SK-N-SH (cell line): ENCODE measurements around the gene PSMB9. TPM values are rescaled to one million over a fixed set of nuclear protein-coding genes. Genes with fewer than 3 reads are reported as not detected.

Source experiments
- CTCF ChIA-PET: fragments of 300-600, 350-600 bp; formaldehyde crosslinking; extraction: SDS; loops from one replicate; lab custom pipeline; 2021; lab: Yijun Ruan, JAX
- POLR2A ChIA-PET: fragments of 350-600 bp; sonication (Branson Sonifier 250); formaldehyde crosslinking; extraction: SDS; loops from one replicate; lab custom pipeline; 2020; ENCODE audit warnings: antibody characterized with exemption, inconsistent platforms; lab: Yijun Ruan, JAX
- DNase-seq: peaks from one replicate; pipeline ENCODE4 v3.0.0; 2012
- H2AFZ ChIP-seq: fragments of 200-600 bp; sonication (generic); 2 replicates; pipeline ENCODE4 v1.8.1; 2016; ENCODE audit warnings: antibody characterized with exemption, mild to moderate bottlenecking, low read depth
- H3F3A ChIP-seq: fragments of 200-600 bp; sonication (generic); replicated peaks from 2 replicates; pipeline ENCODE3; 2016; ENCODE audit warnings: antibody characterized with exemption, mild to moderate bottlenecking; ENCODE audit not compliant: insufficient read depth
- H3K27ac ChIP-seq, 2 experiments: fragments of 200-500 bp in 1 of 2; fragments of 200-600 bp in 1 of 2; sonication (Bioruptor generic) in 1 of 2; sonication (generic), shearing (Covaris generic) in 1 of 2; 2 replicates each; pipeline versions ENCODE4 v1.5.1 to v1.6.1; 2014 to 2016; ENCODE audit warnings: low read depth in 2 of 2, inconsistent platforms in 1 of 2, low read length in 1 of 2, mild to moderate bottlenecking in 1 of 2, mixed read lengths in 1 of 2
- H3K27me3 ChIP-seq: fragments of 200-600 bp; sonication (generic), shearing (Covaris generic); 2 replicates; pipeline ENCODE4 v1.6.1; 2016; ENCODE audit warnings: mixed run types; ENCODE audit not compliant: insufficient read depth
- H3K36me3 ChIP-seq, 2 experiments: fragments of 200-500 bp in 1 of 2; fragments of 200-600 bp in 1 of 2; sonication (Bioruptor generic) in 1 of 2; sonication (generic) in 1 of 2; replicated peaks in 1 of 2; 2 replicates each; pipeline versions ENCODE3 to v1.5.1; 2014 to 2016; ENCODE audit warnings: low read length in 1 of 2, mild to moderate bottlenecking in 1 of 2; ENCODE audit not compliant: insufficient read depth in 2 of 2, control insufficient read depth in 1 of 2
- H3K4me1 ChIP-seq, 2 experiments: fragments of 200-500 bp in 1 of 2; fragments of 200-600 bp in 1 of 2; sonication (Bioruptor generic) in 1 of 2; sonication (generic), shearing (Covaris generic) in 1 of 2; 2 replicates each; pipeline versions ENCODE4 v1.5.1 to v1.6.1; 2014 to 2016; ENCODE audit warnings: low read depth in 1 of 2, low read length in 1 of 2, mixed run types in 1 of 2; ENCODE audit not compliant: insufficient read depth in 2 of 2, control insufficient read depth in 1 of 2
- H3K4me2 ChIP-seq: fragments of 200-600 bp; sonication (generic), shearing (Covaris generic); 2 replicates; pipeline ENCODE4 v1.6.1; 2017; ENCODE audit warnings: mixed run types
- H3K4me3 ChIP-seq, 2 experiments: fragments of 200-500 bp in 1 of 2; fragments of 200-600 bp in 1 of 2; sonication (Bioruptor generic) in 1 of 2; sonication (generic), shearing (Covaris generic) in 1 of 2; 2 replicates each; pipeline versions ENCODE4 v1.5.1 to v1.8.1; 2014 to 2016; ENCODE audit warnings: low read depth in 2 of 2, inconsistent platforms in 1 of 2, low read length in 1 of 2, mild to moderate bottlenecking in 1 of 2, mixed read lengths in 1 of 2, moderate library complexity in 1 of 2
- H3K79me2 ChIP-seq: fragments of 200-600 bp; sonication (generic); 2 replicates; pipeline ENCODE4 v1.8.1; 2017; ENCODE audit warnings: mild to moderate bottlenecking; ENCODE audit not compliant: insufficient read depth
- H3K9ac ChIP-seq: fragments of 200-600 bp; sonication (generic); 2 replicates; pipeline ENCODE4 v1.6.1; 2017; ENCODE audit warnings: mixed run types
- H3K9me2 ChIP-seq: fragments of 200-600 bp; sonication (generic); 2 replicates; pipeline ENCODE4 v1.6.1; 2017; ENCODE audit warnings: mixed run types
- H3K9me3 ChIP-seq: fragments of 200-600 bp; sonication (generic); 2 replicates; pipeline ENCODE4 v1.6.1; 2017; ENCODE audit warnings: mixed run types, mild to moderate bottlenecking, moderate library complexity
- H4K20me1 ChIP-seq: fragments of 200-600 bp; sonication (generic); 2 replicates; pipeline ENCODE4 v1.6.1; 2017; ENCODE audit warnings: mild to moderate bottlenecking, mixed run types; ENCODE audit not compliant: insufficient read depth
- EP300 ChIP-seq, 2 experiments: IDR thresholded peaks; 2 replicates each; pipeline versions ENCODE4 v1.4.0 to v1.6.1; 2012; ENCODE audit warnings: borderline replicate concordance in 1 of 2, low read depth in 1 of 2, low read length in 1 of 2
- EZH2phosphoT487 ChIP-seq: fragments of 200-600 bp; sonication (generic); IDR thresholded peaks from 2 replicates; pipeline ENCODE4 v1.6.1; 2017; ENCODE audit warnings: low read depth, mixed run types, mild to moderate bottlenecking, antibody characterized with exemption, moderate library complexity, borderline replicate concordance
- FOSL2 ChIP-seq: IDR thresholded peaks from 2 replicates; pipeline ENCODE4 v1.4.0; 2012; ENCODE audit warnings: low read depth, mild to moderate bottlenecking, moderate library complexity, borderline replicate concordance
- GATA2 ChIP-seq: sonication (generic); formaldehyde crosslinking; IDR thresholded peaks from 2 replicates; pipeline ENCODE4 v1.5.0; 2020; ENCODE audit warnings: mild to moderate bottlenecking, missing genetic modification reagents
- JUND ChIP-seq: IDR thresholded peaks from 2 replicates; pipeline ENCODE4 v1.4.0; 2012
- MAX ChIP-seq: IDR thresholded peaks from 2 replicates; pipeline ENCODE4 v1.4.0; 2012; ENCODE audit warnings: low read depth
- MEF2A ChIP-seq: IDR thresholded peaks from 2 replicates; pipeline ENCODE4 v1.4.0; 2012; ENCODE audit warnings: low read depth, borderline replicate concordance
- MXI1 ChIP-seq: IDR thresholded peaks from 2 replicates; pipeline ENCODE4 v1.6.1; 2012; ENCODE audit warnings: mild to moderate bottlenecking, low read depth, low read length, improper control_type of control experiment
- NFIC ChIP-seq: IDR thresholded peaks from 2 replicates; pipeline ENCODE4 v1.4.0; 2012; ENCODE audit warnings: borderline replicate concordance
- NRF1 ChIP-seq: IDR thresholded peaks from 2 replicates; pipeline ENCODE4 v1.6.1; 2012; ENCODE audit warnings: low read depth, mild to moderate bottlenecking, low read length
- RAD21 ChIP-seq: IDR thresholded peaks from 2 replicates; pipeline ENCODE4 v1.6.1; 2012; ENCODE audit warnings: mild to moderate bottlenecking, low read length
- REST ChIP-seq: IDR thresholded peaks from 2 replicates; pipeline ENCODE4 v1.6.1; 2012; ENCODE audit warnings: mild to moderate bottlenecking, low read depth, low read length, moderate library complexity
- SIN3A ChIP-seq: IDR thresholded peaks from 2 replicates; pipeline ENCODE4 v1.6.1; 2012; ENCODE audit warnings: low read depth, mild to moderate bottlenecking, low read length, moderate library complexity, borderline replicate concordance
- TAF1 ChIP-seq: IDR thresholded peaks from 2 replicates; pipeline ENCODE4 v1.6.1; 2012; ENCODE audit warnings: low read depth, mild to moderate bottlenecking, low read length, moderate library complexity, borderline replicate concordance
- TEAD4 ChIP-seq: IDR thresholded peaks from 2 replicates; pipeline ENCODE4 v1.4.0; 2012; ENCODE audit warnings: mild to moderate bottlenecking, borderline replicate concordance; ENCODE audit not compliant: insufficient read depth
- USF1 ChIP-seq: IDR thresholded peaks from 2 replicates; pipeline ENCODE4 v1.4.0; 2012; ENCODE audit warnings: low read depth, borderline replicate concordance
- ZBTB33 ChIP-seq: IDR thresholded peaks from 2 replicates; pipeline ENCODE4 v1.4.0; 2012; ENCODE audit warnings: low read depth, borderline replicate concordance
- WGBS: methylation state at CpG from one replicate; pipeline ENCODE4 v1.1.6; 2017; ENCODE audit warnings: low lambda C conversion rate; 5-methylcytosine and 5-hydroxymethylcytosine counted together
- polyA plus RNA-seq, 3 experiments: library from polyadenylated mRNA; depleted of rRNA; stranded (reverse); fragments of >200 nt; gene quantifications; 2 replicates each; pipeline ENCODE4 v1.2.3, GENCODE V29; 2012

Gene PSMB9
- polyA plus RNA-seq, 1 of the 3 experiments (the other 2 are of a cell fraction) = 83.7 TPM

GRCh38 chr6:32814145-32814544 lies 39.8 kb upstream of the PSMB9 start:
- no peaks in the 10 kb centered on the region for H3K4me1 ChIP-seq
- CTCF ChIA-PET = interaction anchor here (1.1 to 1.2 kb wide), 3 partner anchors 16 to 39 kb away, joined by 3 read pairs; partner anchors contain the start of genes PSMB9 and TAP1
- TF ChIP-seq TAF1 (no peak), MEF2A (no peak), MAX (no peak), USF1 (no peak), TEAD4 (no peak), GATA2 (CRISPR knock-in tag) (no peak), NRF1 (no peak), JUND (no peak), EZH2phosphoT487 (no peak), MXI1 (no peak), ZBTB33 (no peak), SIN3A (no peak)
- TF ChIP-seq, all 33 proteins: peak for 0
- no peak overlapping the region for H3K4me3 ChIP-seq
- H3K79me2 ChIP-seq = no peaks in the 10 kb centered on the region
- no peaks in the 10 kb centered on the region for H4K20me1 ChIP-seq
- no peak overlapping the region for H3K4me2 ChIP-seq
- no peak for DNase-seq
- H3K9me2 ChIP-seq = no peaks in the 10 kb centered on the region
- H3K27ac ChIP-seq = no peak overlapping the region
- H3K9ac ChIP-seq = no peak overlapping the region
- POLR2A ChIA-PET = no interaction called here
- WGBS = 63% methylated on average over 1 of the region's 2 CpGs
- no peak overlapping the region for H2AFZ ChIP-seq
- no peaks in the 10 kb centered on the region for H3K36me3 ChIP-seq
- H3F3A ChIP-seq = no peaks in the 10 kb centered on the region
- peaks cover 40% of the 10 kb centered on the region for H3K27me3 ChIP-seq
- no peaks in the 10 kb centered on the region for H3K9me3 ChIP-seq

GRCh38 chr6:32815115-32815514 lies 38.9 kb upstream of the PSMB9 start:
- no peak for TF ChIP-seq REST
- no peak for TF ChIP-seq USF1
- TF ChIP-seq FOSL2 = no peak
- no peak for TF ChIP-seq EP300 (IDR thresholded peaks at IDR 0.05; ENCODE audit: borderline replicate concordance in 1 of 2, low read depth in 1 of 2, low read length in 1 of 2)
- TF ChIP-seq NFIC = no peak
- TF ChIP-seq RAD21 = no peak
- no peak for TF ChIP-seq TAF1
- TF ChIP-seq MAX = no peak
- no peaks in the 10 kb centered on the region for H3K36me3 ChIP-seq
- ChIA-PET POLR2A (no interaction called here), CTCF (interaction anchor here (0.7 to 1.0 kb wide), 2 partner anchors 16 to 23 kb away, joined by 3 read pairs; partner anchors contain the start of gene TAP2)
- no peak overlapping the region for H3K4me2 ChIP-seq
- no peaks in the 10 kb centered on the region for H3F3A ChIP-seq
- no peaks in the 10 kb centered on the region for H3K9me2 ChIP-seq
- no peak overlapping the region for H3K4me3 ChIP-seq
- H2AFZ ChIP-seq = no peak overlapping the region
- H3K9ac ChIP-seq = no peak overlapping the region
- peaks cover 40% of the 10 kb centered on the region for H3K27me3 ChIP-seq
- no peak overlapping the region for H3K27ac ChIP-seq
- no peaks in the 10 kb centered on the region for H3K79me2 ChIP-seq
- no peaks in the 10 kb centered on the region for H3K9me3 ChIP-seq
- H4K20me1 ChIP-seq = no peaks in the 10 kb centered on the region
- no peaks in the 10 kb centered on the region for H3K4me1 ChIP-seq
- no peak for DNase-seq
- 23% methylated on average over 5 of the region's 5 CpGs for WGBS
